Mononuclear cell (primary cell): Measurements from ENCODE around the gene CDH4. TPM values are rescaled to one million over a fixed set of nuclear protein-coding genes. Genes with fewer than 3 reads are reported as not detected.

ENCODE experiments used
- H3K27me3 ChIP-seq: 2 replicates; pipeline ENCODE4 v1.6.0; 2011; ENCODE audit warnings: low read length, control low read depth; ENCODE audit not compliant: insufficient read depth
- H3K4me1 ChIP-seq: 2 replicates; pipeline ENCODE4 v1.5.1; 2011; ENCODE audit warnings: mild to moderate bottlenecking, low read length, control low read depth; ENCODE audit not compliant: insufficient read depth
- H3K4me3 ChIP-seq: 2 replicates; pipeline ENCODE4 v1.5.1; 2011; ENCODE audit warnings: mild to moderate bottlenecking, low read length, moderate library complexity
- H3K9me3 ChIP-seq: 2 replicates; pipeline ENCODE4 v1.5.1; 2011; ENCODE audit warnings: low read depth, mild to moderate bottlenecking, control low read depth, low read length
- total RNA-seq: library from RNA; depleted of rRNA; stranded (reverse); fragments of >200 nt; gene quantifications from one replicate; pipeline ENCODE4 v1.2.3, GENCODE V29; 2012

CDH4 gene
- total RNA-seq, 1 donor, result under 0.01 TPM

- Histone ChIP-seq H3K4me3 (no peak overlapping the region), H3K9me3 (no peaks in the 10 kb centered on the region), H3K27me3 (no peaks in the 10 kb centered on the region), H3K4me1 (no peaks in the 10 kb centered on the region)
These were observed 61.3 kb downstream of the CDH4 start for GRCh38 chr20:61313396-61313795.

- H3K27me3 ChIP-seq, result no peaks in the 10 kb centered on the region
- no peak overlapping the region for H3K4me3 ChIP-seq
- no peaks in the 10 kb centered on the region for H3K9me3 ChIP-seq
- H3K4me1 ChIP-seq, result no peaks in the 10 kb centered on the region
These were observed 62.4 kb downstream of the CDH4 start for GRCh38 chr20:61314326-61315010.

DNA sequence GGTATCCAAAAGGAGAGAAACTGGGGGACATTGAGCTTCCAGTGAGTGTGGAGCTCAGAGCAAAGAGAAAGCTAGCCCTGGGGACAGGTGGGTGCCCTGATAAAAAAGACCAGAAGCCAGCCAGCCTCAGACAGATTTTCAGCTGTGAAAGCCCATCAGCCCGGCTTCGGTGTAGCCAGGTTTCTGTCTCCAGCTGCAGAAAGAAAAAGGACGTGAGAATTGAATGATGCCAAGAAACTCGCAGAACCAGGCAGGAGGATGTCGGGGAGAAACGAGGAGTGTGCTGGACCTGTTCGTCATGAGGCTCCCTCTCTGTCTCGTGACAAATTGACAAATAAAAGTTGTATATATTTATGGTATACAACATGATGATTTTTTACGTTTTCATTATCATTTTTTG, 63.3 kb downstream of the CDH4 start:
- no peaks in the 10 kb centered on the region for H3K4me1 ChIP-seq
- H3K27me3 ChIP-seq, result no peaks in the 10 kb centered on the region
- H3K9me3 ChIP-seq, result no peaks in the 10 kb centered on the region
- H3K4me3 ChIP-seq, result no peak overlapping the region

DNA sequence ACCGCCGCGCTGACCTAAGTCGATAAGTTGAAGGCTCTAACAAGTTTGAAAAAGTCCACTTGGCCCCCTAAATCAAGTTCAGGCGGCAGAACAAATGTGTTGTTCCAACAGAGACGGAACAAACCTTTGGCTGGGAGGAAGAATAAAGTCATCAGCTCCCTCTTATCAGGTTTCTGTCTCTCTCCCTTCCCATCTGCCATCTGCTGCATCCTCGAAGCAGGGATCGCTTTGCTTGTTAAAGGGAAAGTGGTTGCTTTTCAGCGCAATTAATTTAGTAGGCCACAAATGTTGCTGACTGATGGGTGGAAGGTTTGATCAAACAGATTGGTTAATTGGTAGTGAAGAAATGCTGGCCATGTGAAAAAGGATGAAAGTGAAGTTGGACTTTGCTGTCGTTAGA, 64.3 kb downstream of the CDH4 start:
- Histone ChIP-seq H3K4me1 (no peaks in the 10 kb centered on the region), H3K4me3 (no peak overlapping the region), H3K9me3 (no peaks in the 10 kb centered on the region), H3K27me3 (no peaks in the 10 kb centered on the region)

- Histone ChIP-seq H3K27me3 (no peaks in the 10 kb centered on the region), H3K9me3 (no peaks in the 10 kb centered on the region), H3K4me1 (no peaks in the 10 kb centered on the region), H3K4me3 (no peak overlapping the region)
These were observed 66.0 kb downstream of the CDH4 start for GRCh38 chr20:61317966-61318530.

- no peaks in the 10 kb centered on the region for H3K4me1 ChIP-seq
- H3K4me3 ChIP-seq, result no peak overlapping the region
- H3K9me3 ChIP-seq, result no peaks in the 10 kb centered on the region
- no peaks in the 10 kb centered on the region for H3K27me3 ChIP-seq
These were observed 68.8 kb downstream of the CDH4 start for GRCh38 chr20:61320691-61321425.

- Histone ChIP-seq H3K4me1 (no peaks in the 10 kb centered on the region), H3K4me3 (no peak overlapping the region), H3K27me3 (no peaks in the 10 kb centered on the region), H3K9me3 (no peaks in the 10 kb centered on the region)
These were observed 69.4 kb downstream of the CDH4 start for GRCh38 chr20:61321481-61321880.

- no peak overlapping the region for H3K4me3 ChIP-seq
- no peaks in the 10 kb centered on the region for H3K4me1 ChIP-seq
- no peaks in the 10 kb centered on the region for H3K27me3 ChIP-seq
- H3K9me3 ChIP-seq, result no peaks in the 10 kb centered on the region
These were observed 70.2 kb downstream of the CDH4 start for GRCh38 chr20:61322151-61322865.

DNA sequence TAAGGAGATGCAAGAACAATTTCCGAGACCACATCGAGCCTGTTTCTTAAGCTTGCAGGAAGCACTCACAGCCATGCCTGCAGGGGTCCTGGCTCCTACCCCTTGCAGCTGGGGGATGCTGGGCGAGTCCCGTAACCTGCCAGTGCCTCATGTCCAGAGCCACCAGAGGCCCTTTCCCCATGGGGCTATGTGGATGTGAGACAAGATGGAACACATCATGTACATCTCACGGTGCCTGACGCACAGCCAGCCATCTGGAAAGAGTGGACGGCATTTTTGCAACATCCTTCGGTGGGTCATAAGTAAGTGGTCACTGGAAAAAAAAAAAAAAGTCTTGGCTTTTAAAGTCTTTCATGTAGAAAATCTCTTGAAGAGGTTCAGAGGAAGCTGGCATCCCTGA, 72.8 kb downstream of the CDH4 start:
- Histone ChIP-seq H3K9me3 (no peaks in the 10 kb centered on the region), H3K4me3 (no peak overlapping the region), H3K4me1 (no peaks in the 10 kb centered on the region), H3K27me3 (no peaks in the 10 kb centered on the region)

GRCh38 chr20:61325718-61326117, 73.7 kb downstream of the CDH4 start:
- no peaks in the 10 kb centered on the region for H3K4me1 ChIP-seq
- no peaks in the 10 kb centered on the region for H3K27me3 ChIP-seq
- H3K4me3 ChIP-seq, result no peak overlapping the region
- H3K9me3 ChIP-seq, result no peaks in the 10 kb centered on the region

- Histone ChIP-seq H3K4me1 (no peaks in the 10 kb centered on the region), H3K9me3 (no peaks in the 10 kb centered on the region), H3K27me3 (no peaks in the 10 kb centered on the region), H3K4me3 (no peak overlapping the region)
These were observed 77.0 kb downstream of the CDH4 start for GRCh38 chr20:61328911-61329558.

GRCh38 chr20:61330441-61330840, 78.4 kb downstream of the CDH4 start:
- H3K9me3 ChIP-seq, result no peaks in the 10 kb centered on the region
- no peak overlapping the region for H3K4me3 ChIP-seq
- H3K4me1 ChIP-seq, result no peaks in the 10 kb centered on the region
- no peaks in the 10 kb centered on the region for H3K27me3 ChIP-seq

- no peak overlapping the region for H3K4me3 ChIP-seq
- no peaks in the 10 kb centered on the region for H3K27me3 ChIP-seq
- no peaks in the 10 kb centered on the region for H3K4me1 ChIP-seq
- no peaks in the 10 kb centered on the region for H3K9me3 ChIP-seq
These were observed 79.5 kb downstream of the CDH4 start for GRCh38 chr20:61331543-61331942.

DNA sequence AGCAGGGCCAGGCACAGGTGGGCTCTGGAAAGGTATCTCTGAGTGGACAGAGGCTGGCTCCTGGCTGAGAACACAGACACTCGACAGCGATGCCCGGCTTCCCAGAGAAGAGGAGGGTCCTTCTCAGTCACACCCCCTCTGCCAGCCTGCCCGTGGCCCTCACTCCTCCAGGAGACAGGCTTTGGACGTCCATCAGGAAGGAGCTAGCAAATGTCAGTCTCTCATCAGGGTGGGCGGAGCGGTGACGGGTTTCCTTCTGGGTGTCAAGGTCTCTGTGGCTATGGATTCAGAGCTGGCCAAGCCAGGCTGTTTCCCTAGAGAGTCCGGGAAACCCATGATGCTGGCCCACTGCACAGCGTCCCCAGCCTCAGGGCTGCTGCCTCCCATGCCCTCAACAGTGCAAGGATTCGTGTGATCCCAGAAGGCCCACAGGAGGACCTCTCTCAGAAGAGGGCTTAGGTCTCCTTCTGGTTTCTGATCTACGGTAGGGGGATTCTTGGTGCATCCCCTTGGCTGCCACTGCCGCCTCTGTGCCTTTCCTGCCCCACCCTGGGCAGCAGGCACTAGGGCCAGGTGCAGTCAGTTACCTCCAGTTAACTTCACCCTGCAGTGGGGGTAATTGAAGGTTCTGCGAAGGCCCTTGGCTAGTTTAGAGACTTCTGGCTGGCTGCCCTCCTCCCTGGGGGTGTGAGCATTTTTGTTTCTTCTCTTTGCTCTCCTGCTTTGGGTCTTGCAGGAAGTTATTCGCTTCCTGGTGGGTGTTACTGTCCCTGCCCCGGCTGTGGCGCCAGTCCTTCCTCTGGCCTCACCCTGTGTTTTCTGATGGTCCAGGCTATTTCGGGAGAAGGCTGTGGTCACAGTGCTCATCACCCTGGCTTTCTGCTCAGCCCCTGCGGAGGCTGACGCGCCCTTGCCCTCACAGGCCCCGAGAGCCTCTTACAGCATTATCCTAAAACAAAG, 80.2 kb downstream of the CDH4 start:
- Histone ChIP-seq H3K9me3 (no peaks in the 10 kb centered on the region), H3K4me1 (no peaks in the 10 kb centered on the region), H3K4me3 (no peak overlapping the region), H3K27me3 (no peaks in the 10 kb centered on the region)
